Smooth muscle cell (in vitro differentiated cells): ENCODE data around the gene FKBP2. TPM values are rescaled to one million over a fixed set of nuclear protein-coding genes. Genes with fewer than 3 reads are reported as not detected.
A peak's percentile ranks its signal among the peaks of the same experiment; 100 is the strongest.

Experiments
- DNase-seq: peaks from one replicate; lab custom pipeline; 2025; ENCODE audit not compliant: unreplicated experiment; lab: John Stamatoyannopoulos, UW
- H2AFZ ChIP-seq: fragments of 200-600 bp; sonication (generic); 2 replicates; pipeline ENCODE4 v1.6.0; 2016; ENCODE audit warnings: antibody characterized with exemption, low read depth, mild to moderate bottlenecking
- H3F3A ChIP-seq: fragments of 200-600 bp; sonication (generic); 2 replicates; pipeline ENCODE4 v1.6.0; 2017; ENCODE audit warnings: antibody characterized with exemption, low read depth
- H3K27ac ChIP-seq: fragments of 200-600 bp; sonication (generic); 2 replicates; pipeline ENCODE4 v1.5.1; 2016; ENCODE audit warnings: low read depth, mild to moderate bottlenecking
- H3K27me3 ChIP-seq: fragments of 200-600 bp; sonication (generic); 2 replicates; pipeline ENCODE4 v1.6.1; 2016; ENCODE audit warnings: low read depth, mild to moderate bottlenecking
- H3K36me3 ChIP-seq: fragments of 200-600 bp; sonication (generic); 2 replicates; pipeline ENCODE4 v1.5.1; 2016; ENCODE audit warnings: low read depth
- H3K4me1 ChIP-seq: fragments of 200-600 bp; sonication (generic); 2 replicates; pipeline ENCODE4 v1.5.1; 2016; ENCODE audit warnings: low read depth
- H3K4me2 ChIP-seq: fragments of 200-600 bp; sonication (generic); 2 replicates; pipeline ENCODE4 v1.6.0; 2016; ENCODE audit warnings: mild to moderate bottlenecking
- H3K4me3 ChIP-seq: fragments of 200-600 bp; sonication (generic); 2 replicates; pipeline ENCODE4 v1.5.1; 2016; ENCODE audit warnings: mild to moderate bottlenecking
- H3K79me2 ChIP-seq: fragments of 200-600 bp; sonication (generic); 2 replicates; pipeline ENCODE4 v1.6.0; 2016; ENCODE audit warnings: low read depth, mild to moderate bottlenecking
- H3K9ac ChIP-seq: fragments of 200-600 bp; sonication (generic); 2 replicates; pipeline ENCODE4 v1.6.0; 2016; ENCODE audit warnings: low read depth
- H3K9me3 ChIP-seq: fragments of 200-600 bp; sonication (generic); replicated peaks from 2 replicates; pipeline ENCODE4 v1.5.1; 2016; ENCODE audit warnings: low read depth
- H4K20me1 ChIP-seq: fragments of 200-600 bp; sonication (generic); 2 replicates; pipeline ENCODE4 v1.6.0; 2016; ENCODE audit warnings: low read depth
- CTCF ChIP-seq: fragments of 200-600 bp; sonication (generic); IDR thresholded peaks from 2 replicates; pipeline ENCODE4 v1.5.1; 2017; ENCODE audit warnings: borderline replicate concordance, mild to moderate bottlenecking, antibody characterized with exemption; ENCODE audit not compliant: insufficient read depth, poor library complexity, severe bottlenecking
- WGBS: methylation state at CpG from one replicate; pipeline ENCODE4 v1.1.7; 2016; ENCODE audit warnings: low lambda C conversion rate; 5-methylcytosine and 5-hydroxymethylcytosine counted together
- polyA plus RNA-seq: library from polyadenylated mRNA; unstranded; fragments of >200 nt; fragmentation: Nextera tagmentation; extraction: Ambion mirVana; gene quantifications from 2 replicates; pipeline ENCODE4 v1.2.1, GENCODE V29; 2016
- total RNA-seq: library from RNA; depleted of rRNA; stranded (reverse); fragments of >200 nt; gene quantifications from 2 replicates; pipeline ENCODE4 v1.2.3, GENCODE V29; 2014

FKBP2 gene
- total and polyA plus RNA-seq, 2 experiments from 2014 or later, result 51.3 to 231 TPM

- H3K4me2 ChIP-seq, result peak within 1 kb of the TSS; percentile 100
- H3K9me3 ChIP-seq, result no peaks in the 10 kb centered on the region
- H2AFZ ChIP-seq, result peak within 1 kb of the TSS; percentile 86
- 1% methylated on average over 17 of the region's 75 CpGs for WGBS
- H3K4me3 ChIP-seq, result peak within 1 kb of the TSS; percentile 92
- H3K36me3 ChIP-seq, result no peaks in the 10 kb centered on the region
- no peaks in the 10 kb centered on the region for H3F3A ChIP-seq
- peak; percentile 37 for DNase-seq
- peaks cover 19% of the 10 kb centered on the region for H3K4me1 ChIP-seq
- peaks cover 10% of the 10 kb centered on the region for H3K79me2 ChIP-seq
- no peak within 1 kb of the TSS for H3K27ac ChIP-seq
- H3K27me3 ChIP-seq, result no peaks in the 10 kb centered on the region
- H4K20me1 ChIP-seq, result peaks cover 25% of the 10 kb centered on the region
- peak within 1 kb of the TSS; percentile 75 for H3K9ac ChIP-seq
- TF ChIP-seq CTCF, result peak; percentile 71
Measured at GRCh38 chr11:64251016-64251752, 10.3 kb downstream of the FKBP2 start, which contains the start of gene PLCB3. Gene PLCB3, plus strand, starts transcription at chr11:64251530. Its CDS starts 120 bp downstream, at chr11:64251650.

GRCh38 chr11:64251753-64252002 is 10.8 kb downstream of the FKBP2 start:
- Histone ChIP-seq H3F3A (no peaks in the 10 kb centered on the region), H3K36me3 (no peaks in the 10 kb centered on the region), H3K4me2 (peak overlapping the region; percentile 100), H4K20me1 (peaks cover 29% of the 10 kb centered on the region), H3K27me3 (no peaks in the 10 kb centered on the region), H3K4me1 (peaks cover 19% of the 10 kb centered on the region), H2AFZ (peak overlapping the region; percentile 66), H3K79me2 (peaks cover 8% of the 10 kb centered on the region), H3K4me3 (peak overlapping the region; percentile 92), H3K27ac (no peak overlapping the region), H3K9ac (peak overlapping the region; percentile 75), H3K9me3 (no peaks in the 10 kb centered on the region)
- 3% methylated on average over 6 of the region's 18 CpGs for WGBS
- no peak for DNase-seq
- no peak for TF ChIP-seq CTCF

GRCh38 chr11:64252003-64252872 is 11.3 kb downstream of the FKBP2 start:
- H3K4me1 ChIP-seq, result peaks cover 19% of the 10 kb centered on the region

More at GRCh38 chr11:64252003-64252872, 11.3 kb downstream of the FKBP2 start:
- H3F3A ChIP-seq, result no peaks in the 10 kb centered on the region
- H3K9ac ChIP-seq, result peak overlapping the region; percentile 75
- H3K27ac ChIP-seq, result no peak overlapping the region
- TF ChIP-seq CTCF, result peak; percentile 33
- 3% methylated on average over 21 of the region's 23 CpGs for WGBS
- no peaks in the 10 kb centered on the region for H3K36me3 ChIP-seq
- H3K79me2 ChIP-seq, result peaks cover 8% of the 10 kb centered on the region
- H3K9me3 ChIP-seq, result no peaks in the 10 kb centered on the region
- no peak for DNase-seq
- H3K27me3 ChIP-seq, result no peaks in the 10 kb centered on the region
- H3K4me3 ChIP-seq, result peak overlapping the region; percentile 92
- peaks cover 30% of the 10 kb centered on the region for H4K20me1 ChIP-seq
- H2AFZ ChIP-seq, result peak overlapping the region; percentile 66
- peak overlapping the region; percentile 100 for H3K4me2 ChIP-seq
